H1 (cell line): ENCODE measurements around the gene PLEK. TPM values are rescaled to one million over a fixed set of nuclear protein-coding genes. Genes with fewer than 3 reads are reported as not detected.

ENCODE experiments used
- CTCF ChIA-PET: fragments of 300-600 bp; sonication (Branson Sonifier 250); formaldehyde crosslinking; loops from one replicate; lab custom pipeline; 2021; ENCODE audit not compliant: partially characterized antibody; lab: Charles Lee
- POLR2A ChIA-PET: fragments of 300-600 bp; sonication (Branson Sonifier 250); formaldehyde crosslinking; loops from one replicate; lab custom pipeline; 2021; ENCODE audit warnings: inconsistent platforms; ENCODE audit not compliant: partially characterized antibody; lab: Charles Lee
- DNase-seq, 2 experiments: peaks; one replicate each; pipeline versions ENCODE4 v3.0.0 to v3.0.0-alpha.2; 2010 to 2022; ENCODE audit warnings: low spot score in 2 of 2, low read depth in 1 of 2, mixed read lengths in 1 of 2
- FAIRE-seq: peaks from 2 replicates; lab custom pipeline; 2011; peaks lifted over from hg19 to GRCh38; lab: Jason Lieb, UNC
- H2AFZ ChIP-seq: 2 replicates; pipeline ENCODE4 v1.8.1; 2012; ENCODE audit warnings: low read length, inconsistent platforms
- H2AK5ac ChIP-seq: 2 replicates; pipeline ENCODE4 v1.6.1; 2013; ENCODE audit warnings: low read depth, low read length
- H2BK120ac ChIP-seq: replicated peaks from 2 replicates; pipeline ENCODE3; 2013; ENCODE audit warnings: low read depth, low read length, inconsistent platforms
- H2BK12ac ChIP-seq: 2 replicates; pipeline ENCODE4 v1.6.1; 2013; ENCODE audit warnings: low read depth, low read length
- H2BK15ac ChIP-seq: 2 replicates; pipeline ENCODE4 v1.6.1; 2013; ENCODE audit warnings: low read length
- H2BK20ac ChIP-seq: 2 replicates; pipeline ENCODE4 v1.6.1; 2013; ENCODE audit warnings: low read length
- H2BK5ac ChIP-seq: 2 replicates; pipeline ENCODE4 v1.6.1; 2013; ENCODE audit warnings: low read depth, low read length
- H3K14ac ChIP-seq: 2 replicates; pipeline ENCODE4 v1.6.1; 2013; ENCODE audit warnings: inconsistent platforms; ENCODE audit not compliant: insufficient read length
- H3K18ac ChIP-seq: 2 replicates; pipeline ENCODE4 v1.6.1; 2013; ENCODE audit warnings: low read length; ENCODE audit errors: extremely low read depth
- H3K23ac ChIP-seq: 2 replicates; pipeline ENCODE4 v1.6.1; 2013; ENCODE audit warnings: inconsistent platforms; ENCODE audit not compliant: insufficient read length
- H3K23me2 ChIP-seq: 2 replicates; pipeline ENCODE4 v1.6.1; 2013; ENCODE audit warnings: low read depth, low read length
- H3K27ac ChIP-seq: 2 replicates; pipeline ENCODE4 v1.6.1; 2011; ENCODE audit warnings: low read depth, low read length, inconsistent platforms
- H3K27me3 ChIP-seq, 4 experiments: replicated peaks in 1 of 4; 1 replicate in 1 of 4; 2 replicates in 3 of 4; pipeline versions ENCODE4 v1.6.1 to v1.8.1; 2011 to 2013; ENCODE audit warnings: low read length in 3 of 4, mild to moderate bottlenecking in 3 of 4, inconsistent platforms in 2 of 4, mixed read lengths in 2 of 4, moderate library complexity in 1 of 4; ENCODE audit not compliant: control insufficient read depth in 3 of 4, insufficient read depth in 3 of 4; ENCODE audit errors: extremely low read depth in 1 of 4
- H3K36me3 ChIP-seq, 4 experiments: 2 replicates each; pipeline versions ENCODE4 v1.6.1 to v1.8.1; 2011 to 2013; ENCODE audit warnings: mild to moderate bottlenecking in 4 of 4, low read length in 3 of 4, moderate library complexity in 2 of 4, control low read depth in 1 of 4, inconsistent platforms in 1 of 4; ENCODE audit not compliant: insufficient read depth in 4 of 4, control insufficient read depth in 2 of 4
- H3K4ac ChIP-seq: replicated peaks from 2 replicates; pipeline ENCODE3; 2013; ENCODE audit warnings: low read length, low read depth, mixed read lengths, inconsistent platforms; ENCODE audit not compliant: insufficient read length
- H3K4me1 ChIP-seq, 4 experiments: replicated peaks in 1 of 4; 1 replicate in 1 of 4; 2 replicates in 3 of 4; pipeline versions ENCODE4 v1.6.1 to v1.8.1; 2011 to 2013; ENCODE audit warnings: low read length in 3 of 4, inconsistent platforms in 2 of 4, mixed read lengths in 1 of 4; ENCODE audit not compliant: insufficient read depth in 4 of 4, control insufficient read depth in 3 of 4
- H3K4me2 ChIP-seq, 2 experiments: 2 replicates each; pipeline versions ENCODE4 v1.6.1 to v1.8.1; 2011 to 2013; ENCODE audit warnings: low read depth in 2 of 2, low read length in 2 of 2, control low read depth in 1 of 2, inconsistent platforms in 1 of 2, mild to moderate bottlenecking in 1 of 2; ENCODE audit not compliant: insufficient read depth in 1 of 2
- H3K4me3 ChIP-seq, 4 experiments: fragments of 200-600, 300-600 bp in 1 of 4; sonication (generic), shearing (Covaris generic), sonication (Bioruptor Twin) in 1 of 4; 2 replicates each; pipeline versions ENCODE4 v1.5.1 to v1.8.1; 2011 to 2016; ENCODE audit warnings: low read length in 4 of 4, low read depth in 3 of 4, control low read depth in 2 of 4, inconsistent platforms in 2 of 4, mild to moderate bottlenecking in 2 of 4, mixed read lengths in 1 of 4, moderate library complexity in 1 of 4; ENCODE audit not compliant: insufficient read depth in 2 of 4; ENCODE audit errors: extremely low read depth in 1 of 4
- H3K56ac ChIP-seq: replicated peaks from 2 replicates; pipeline ENCODE3; 2013; ENCODE audit warnings: low read depth, mild to moderate bottlenecking, mixed read lengths, low read length, inconsistent platforms; ENCODE audit not compliant: insufficient read length
- H3K79me1 ChIP-seq: 2 replicates; pipeline ENCODE4 v1.6.1; 2013; ENCODE audit warnings: low read depth, low read length, control low read depth
- H3K79me2 ChIP-seq, 2 experiments: 2 replicates each; pipeline versions ENCODE4 v1.6.1 to v1.8.1; 2012 to 2013; ENCODE audit warnings: low read length in 2 of 2, mild to moderate bottlenecking in 2 of 2, inconsistent platforms in 1 of 2; ENCODE audit not compliant: insufficient read depth in 2 of 2, control insufficient read depth in 1 of 2
- H3K9ac ChIP-seq, 4 experiments: replicated peaks in 1 of 4; 1 replicate in 1 of 4; 2 replicates in 3 of 4; pipeline versions ENCODE4 v1.6.1 to v1.8.1; 2011 to 2013; ENCODE audit warnings: low read depth in 3 of 4, low read length in 3 of 4, control low read depth in 2 of 4, mild to moderate bottlenecking in 2 of 4, moderate library complexity in 2 of 4, inconsistent platforms in 1 of 4; ENCODE audit errors: extremely low read depth in 1 of 4
- H3K9me3 ChIP-seq, 2 experiments: 2 replicates each; pipeline versions ENCODE4 v1.6.1 to v1.8.1; 2012 to 2013; ENCODE audit warnings: mild to moderate bottlenecking in 2 of 2, moderate library complexity in 2 of 2, control low read depth in 1 of 2, inconsistent platforms in 1 of 2, low read depth in 1 of 2, low read length in 1 of 2, mixed read lengths in 1 of 2; ENCODE audit not compliant: insufficient read depth in 2 of 2
- H4K20me1 ChIP-seq, 2 experiments: replicated peaks in 1 of 2; 2 replicates each; pipeline versions ENCODE3 to v1.8.1; 2011 to 2013; ENCODE audit warnings: inconsistent platforms in 2 of 2, low read length in 2 of 2, mild to moderate bottlenecking in 1 of 2; ENCODE audit not compliant: insufficient read depth in 2 of 2, control insufficient read depth in 1 of 2
- H4K5ac ChIP-seq: 2 replicates; pipeline ENCODE4 v1.6.1; 2013; ENCODE audit warnings: low read length, low read depth, mixed read lengths, inconsistent platforms; ENCODE audit not compliant: insufficient read length
- H4K8ac ChIP-seq: 2 replicates; pipeline ENCODE4 v1.8.0; 2013; ENCODE audit warnings: mild to moderate bottlenecking, moderate library complexity, low read length, inconsistent platforms; ENCODE audit not compliant: insufficient read depth; ENCODE audit errors: extremely low read depth
- H4K91ac ChIP-seq: replicated peaks from 2 replicates; pipeline ENCODE3; 2013; ENCODE audit warnings: low read length, mixed read lengths, inconsistent platforms; ENCODE audit not compliant: insufficient read length
- CBX5 ChIP-seq: fragments of 300-800, 300-1000 bp; sonication (generic); IDR thresholded peaks from 2 replicates; pipeline ENCODE4 v1.7.1; 2016; ENCODE audit warnings: antibody characterized with exemption, low read length, low read depth
- RFX5 ChIP-seq: IDR thresholded peaks from 2 replicates; pipeline ENCODE4 v1.6.1; 2011; ENCODE audit warnings: low read depth, low read length, improper control_type of control experiment, borderline replicate concordance
- SIX5 ChIP-seq: IDR thresholded peaks from 2 replicates; pipeline ENCODE4 v1.6.1; 2011; ENCODE audit warnings: mild to moderate bottlenecking, low read depth, low read length
- SRF ChIP-seq: IDR thresholded peaks from 2 replicates; pipeline ENCODE4 v1.6.1; 2011; ENCODE audit warnings: mild to moderate bottlenecking, low read depth, low read length, moderate library complexity
- SUZ12 ChIP-seq: fragments of 200-600 bp; sonication (generic); IDR thresholded peaks from 2 replicates; pipeline ENCODE4 v1.6.1; 2012; ENCODE audit warnings: mild to moderate bottlenecking, inconsistent platforms, low read length, moderate library complexity, mixed read lengths
- TAF7 ChIP-seq: optimal IDR thresholded peaks from 2 replicates; pipeline ENCODE3; 2011; ENCODE audit warnings: low read depth, mild to moderate bottlenecking, inconsistent platforms, low read length, moderate library complexity, borderline replicate concordance
- TBP ChIP-seq: IDR thresholded peaks from 2 replicates; pipeline ENCODE4 v1.6.1; 2011; ENCODE audit warnings: low read depth, low read length, improper control_type of control experiment
- TEAD4 ChIP-seq: IDR thresholded peaks from 2 replicates; pipeline ENCODE4 v1.6.1; 2012; ENCODE audit warnings: low read depth, low read length, inconsistent platforms, mixed read lengths
- WGBS, 2 experiments: shearing (Covaris generic) in 1 of 2; methylation state at CpG; one replicate each; pipeline versions ENCODE4 v1.1.6 to v1.1.7; 2013 to 2015; ENCODE audit warnings: low lambda C conversion rate in 2 of 2, mixed read lengths in 2 of 2, inconsistent platforms in 1 of 2, low coverage in 1 of 2, missing lambda C conversion rate in 1 of 2; ENCODE audit not compliant: insufficient replicate concordance in 2 of 2, insufficient coverage in 1 of 2, insufficient read length in 1 of 2; ENCODE audit errors: extremely low coverage in 1 of 2, missing lambda C conversion rate in 1 of 2; 5-methylcytosine and 5-hydroxymethylcytosine counted together
- polyA plus RNA-seq, 7 experiments: library from polyadenylated mRNA; depleted of rRNA in 3 of 7; stranded (reverse) in 5 of 7; unstranded in 2 of 7; fragments of >200 nt in 5 of 7; fragments of 200-250 nt in 2 of 7; gene quantifications; 1 replicate in 5 of 7; 2 replicates in 1 of 7; 4 replicates in 1 of 7; pipeline versions ENCODE4 v1.2.1 to v1.2.3, GENCODE V29; 2011 to 2013; ENCODE audit warnings: missing spikeins in 2 of 7, mixed read lengths in 2 of 7
- total RNA-seq: library from RNA; stranded (reverse); fragmentation: NEBNext Ultra II Directional; extraction: Animal tissue kit (Norgen Biotek cat#: 25700); gene quantifications from 2 replicates; pipeline ENCODE4 v1.2.1, GENCODE V29; 2021
- TF ChIP-seq, protein P1 (sequence below): IDR thresholded peaks from 2 replicates; pipeline ENCODE4 v1.6.1; 2012; ENCODE audit warnings: inconsistent platforms

The PLEK gene
- total and polyA plus RNA-seq, 2 of the 8 experiments (the other 6 are each of a cell fraction or from before 2014, with no cell fraction given) = not detected

DNA sequence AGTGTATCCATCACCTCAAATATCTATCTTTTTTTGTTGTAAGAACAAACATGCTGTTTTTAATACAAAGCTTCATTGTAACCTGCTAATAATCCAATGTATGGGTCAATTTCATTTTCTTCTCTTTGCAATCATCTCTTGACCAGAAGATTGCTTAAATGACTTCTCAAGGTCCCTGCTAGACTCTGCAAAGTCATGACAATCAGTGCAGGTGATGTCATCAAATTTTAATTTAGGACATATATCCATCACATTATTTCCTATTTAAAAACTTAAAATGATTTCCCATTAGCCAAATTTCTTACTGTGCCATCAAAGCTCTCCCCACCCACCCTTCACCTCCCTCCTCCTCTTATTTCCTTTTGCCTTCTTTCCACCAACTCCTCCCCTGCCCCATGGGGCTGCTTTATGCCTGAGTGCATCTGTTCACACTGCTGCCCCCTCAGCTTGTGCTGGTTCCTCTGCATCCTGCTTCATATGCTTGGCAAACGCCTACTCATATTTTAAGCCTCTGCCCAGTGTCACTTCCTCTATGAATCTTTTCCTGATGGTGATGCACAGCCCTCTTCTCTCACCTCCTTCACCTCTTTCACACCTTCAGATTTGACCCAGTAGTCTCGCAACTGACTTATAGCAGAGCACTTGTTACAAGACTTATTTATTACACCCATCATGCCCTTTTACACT lies 20.3 kb downstream of the PLEK start:
- POLR2A ChIA-PET = no interaction called here

More for the DNA sequence above, 20.3 kb downstream of the PLEK start:
- Histone ChIP-seq H2BK12ac (no peak overlapping the region), H3K36me3 (no peaks in the 10 kb centered on the region), H3K4me1 (no peaks in the 10 kb centered on the region), H4K5ac (no peak overlapping the region), H2BK120ac (no peak overlapping the region), H2BK5ac (no peak overlapping the region), H3K14ac (no peak overlapping the region), H4K91ac (no peak overlapping the region), H3K23me2 (no peaks in the 10 kb centered on the region), H4K8ac (no peak overlapping the region), H2BK15ac (no peak overlapping the region), H2BK20ac (no peak overlapping the region), H4K20me1 (no peaks in the 10 kb centered on the region), H3K4me3 (no peak overlapping the region), H3K79me1 (no peaks in the 10 kb centered on the region), H3K9me3 (no peaks in the 10 kb centered on the region), H3K4ac (no peak overlapping the region), H2AFZ (no peak overlapping the region), H3K79me2 (no peaks in the 10 kb centered on the region), H3K18ac (no peak overlapping the region), H3K27ac (no peak overlapping the region), H3K27me3 (no peaks in the 10 kb centered on the region), H2AK5ac (no peak overlapping the region), H3K9ac (no peak overlapping the region), H3K23ac (no peak overlapping the region), H3K56ac (no peak overlapping the region), H3K4me2 (no peak overlapping the region)
- no peak for TF ChIP-seq RFX5
- TF ChIP-seq, protein P1, sequence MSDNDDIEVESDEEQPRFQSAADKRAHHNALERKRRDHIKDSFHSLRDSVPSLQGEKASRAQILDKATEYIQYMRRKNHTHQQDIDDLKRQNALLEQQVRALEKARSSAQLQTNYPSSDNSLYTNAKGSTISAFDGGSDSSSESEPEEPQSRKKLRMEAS = no peak
- no peak for TF ChIP-seq SIX5
- TF ChIP-seq CBX5 = no peak
- no peak for TF ChIP-seq TBP
- no peak for TF ChIP-seq TEAD4
- TF ChIP-seq SUZ12 = no peak
- TF ChIP-seq TAF7 = no peak
- TF ChIP-seq SRF = no peak
- 72% methylated on average over 2 of the region's 2 CpGs; no CpG with 5 or more reads in 1 of the 2 experiments for WGBS, 2 experiments
- no peak for FAIRE-seq
- CTCF ChIA-PET = interaction anchor here (0.9 kb wide), 1 partner anchor 24 kb away, joined by 3 read pairs; no protein-coding TSS in a partner anchor
- no peak for DNase-seq
